HepG2 (cell line): ENCODE measurements around the gene SDC1. TPM values are rescaled to one million over a fixed set of nuclear protein-coding genes. Genes with fewer than 3 reads are reported as not detected.

ENCODE experiments used
- ARNT2 ChIP-seq: sonication (generic); formaldehyde crosslinking; IDR thresholded peaks from 2 replicates; pipeline ENCODE4 v1.8.0; 2022; ENCODE audit warnings: mild to moderate bottlenecking, low read depth, missing genetic modification reagents, moderate library complexity
- BCL3 ChIP-seq: sonication (generic); formaldehyde crosslinking; IDR thresholded peaks from 2 replicates; pipeline ENCODE4 v1.5.1; 2020; ENCODE audit warnings: mild to moderate bottlenecking, missing genetic modification reagents, moderate library complexity
- CEBPG ChIP-seq: IDR thresholded peaks from 2 replicates; pipeline ENCODE4 v1.6.1; 2016
- FIP1L1 ChIP-seq: fragments of 200-400 bp; formaldehyde crosslinking; IDR thresholded peaks from 2 replicates; pipeline ENCODE4 v1.6.1; 2018; ENCODE audit warnings: low read depth, mild to moderate bottlenecking, low read length, moderate library complexity, borderline replicate concordance; ENCODE audit not compliant: insufficient read depth
- FOSL2 ChIP-seq: sonication (generic); formaldehyde crosslinking; IDR thresholded peaks from 2 replicates; pipeline ENCODE4 v1.4.0; 2020; ENCODE audit warnings: missing genetic modification reagents
- KAT2B ChIP-seq: fragments of 150-350 bp; IDR thresholded peaks from 2 replicates; pipeline ENCODE4 v1.6.1; 2014; ENCODE audit warnings: low read depth, low read length, borderline replicate concordance
- NCOA1 ChIP-seq: sonication (generic); formaldehyde crosslinking; IDR thresholded peaks from 2 replicates; pipeline ENCODE4 v1.9.0; 2021; ENCODE audit warnings: missing genetic modification reagents
- RBM22 ChIP-seq: fragments of 200-400 bp; formaldehyde crosslinking; optimal IDR thresholded peaks from 2 replicates; pipeline ENCODE3; 2017; ENCODE audit warnings: mild to moderate bottlenecking, low read length, moderate library complexity
- SAP130 ChIP-seq: IDR thresholded peaks from 2 replicates; pipeline ENCODE4 v1.6.1; 2016; ENCODE audit warnings: low read depth
- SETDB1 ChIP-seq: sonication (generic); formaldehyde crosslinking; IDR thresholded peaks from 2 replicates; pipeline ENCODE4 v1.5.1; 2020; ENCODE audit warnings: missing genetic modification reagents, mild to moderate bottlenecking, borderline replicate concordance
- SNAPC2 ChIP-seq: sonication (generic); formaldehyde crosslinking; IDR thresholded peaks from 2 replicates; pipeline ENCODE4 v1.8.1; 2022; ENCODE audit warnings: mild to moderate bottlenecking, missing genetic modification reagents
- SOX6 ChIP-seq, 2 experiments: fragments of 450-650 bp in 1 of 2; sonication (generic) in 1 of 2; formaldehyde crosslinking in 1 of 2; IDR thresholded peaks; 2 replicates each; pipeline versions ENCODE4 v1.4.0 to v1.6.1; 2017 to 2020; ENCODE audit warnings: antibody characterized with exemption in 1 of 2, mild to moderate bottlenecking in 1 of 2, missing genetic modification reagents in 1 of 2
- SP1 ChIP-seq, 2 experiments: fragments of 450-650 bp in 1 of 2; sonication (generic) in 1 of 2; formaldehyde crosslinking in 1 of 2; IDR thresholded peaks; 2 replicates each; pipeline versions ENCODE4 v1.4.0 to v1.6.1; 2016 to 2020; ENCODE audit warnings: missing genetic modification reagents in 1 of 2
- ZNF496 ChIP-seq: sonication (generic); formaldehyde crosslinking; IDR thresholded peaks from 2 replicates; pipeline ENCODE4 v1.8.1; 2023; ENCODE audit warnings: mild to moderate bottlenecking, moderate library complexity, missing genetic modification reagents; ENCODE audit not compliant: insufficient replicate concordance
- polyA plus RNA-seq, 8 experiments: library from polyadenylated mRNA; depleted of rRNA in 3 of 8; stranded (reverse) in 7 of 8; unstranded in 1 of 8; fragments of >200 nt; fragmentation: Illumina TruSeq in 4 of 8; extraction: Trizol in 4 of 8; gene quantifications; 2 replicates each; pipeline versions ENCODE4 v1.2.1 to v1.2.3, GENCODE V29; 2011 to 2016; ENCODE audit warnings: low read depth in 4 of 8, missing spikeins in 1 of 8, mixed read lengths in 1 of 8; ENCODE audit not compliant: insufficient read depth in 1 of 8
- total RNA-seq, 5 experiments: library from RNA; depleted of rRNA; stranded (reverse); fragments of >200 nt; fragmentation: Illumina TruSeq; extraction: Trizol; gene quantifications; 2 replicates each; pipeline ENCODE4 v1.2.3, GENCODE V29; 2016; ENCODE audit warnings: low read depth in 1 of 5
- TF ChIP-seq, protein P1 (sequence below): sonication (generic); formaldehyde crosslinking; IDR thresholded peaks from 2 replicates; pipeline ENCODE4 v1.5.1; 2020; ENCODE audit warnings: missing genetic modification reagents, mild to moderate bottlenecking, borderline replicate concordance
- TF ChIP-seq, protein P2 (sequence below): sonication (generic); formaldehyde crosslinking; IDR thresholded peaks from 2 replicates; pipeline ENCODE4 v1.5.1; 2020; ENCODE audit warnings: missing genetic modification reagents, mild to moderate bottlenecking, borderline replicate concordance
- TF ChIP-seq, protein P3 (sequence below): sonication (generic); formaldehyde crosslinking; IDR thresholded peaks from 2 replicates; pipeline ENCODE4 v1.5.1; 2020; ENCODE audit warnings: mild to moderate bottlenecking, moderate library complexity, missing genetic modification reagents
- TF ChIP-seq, protein P4 (sequence below): sonication (generic); formaldehyde crosslinking; IDR thresholded peaks from 2 replicates; pipeline ENCODE4 v1.4.0; 2020; ENCODE audit warnings: missing genetic modification reagents

Gene SDC1
- total and polyA plus RNA-seq, 2 of the 13 experiments (the other 11 are each of a cell fraction or from before 2014, with no cell fraction given) = 108 to 119 TPM

GRCh38 chr2:20186078-20186854 is 38.7 kb downstream of the SDC1 start (continued):
- TF ChIP-seq CEBPG (CRISPR knock-in tag) = peak; percentile 25; the same call in 1 of the 2 replicates
- peak; percentile 82 for TF ChIP-seq FOSL2
- no peak for TF ChIP-seq ZNF496 (CRISPR knock-in tag)
- peak; percentile 95 for TF ChIP-seq SAP130 (CRISPR knock-in tag)
- TF ChIP-seq, protein P1, sequence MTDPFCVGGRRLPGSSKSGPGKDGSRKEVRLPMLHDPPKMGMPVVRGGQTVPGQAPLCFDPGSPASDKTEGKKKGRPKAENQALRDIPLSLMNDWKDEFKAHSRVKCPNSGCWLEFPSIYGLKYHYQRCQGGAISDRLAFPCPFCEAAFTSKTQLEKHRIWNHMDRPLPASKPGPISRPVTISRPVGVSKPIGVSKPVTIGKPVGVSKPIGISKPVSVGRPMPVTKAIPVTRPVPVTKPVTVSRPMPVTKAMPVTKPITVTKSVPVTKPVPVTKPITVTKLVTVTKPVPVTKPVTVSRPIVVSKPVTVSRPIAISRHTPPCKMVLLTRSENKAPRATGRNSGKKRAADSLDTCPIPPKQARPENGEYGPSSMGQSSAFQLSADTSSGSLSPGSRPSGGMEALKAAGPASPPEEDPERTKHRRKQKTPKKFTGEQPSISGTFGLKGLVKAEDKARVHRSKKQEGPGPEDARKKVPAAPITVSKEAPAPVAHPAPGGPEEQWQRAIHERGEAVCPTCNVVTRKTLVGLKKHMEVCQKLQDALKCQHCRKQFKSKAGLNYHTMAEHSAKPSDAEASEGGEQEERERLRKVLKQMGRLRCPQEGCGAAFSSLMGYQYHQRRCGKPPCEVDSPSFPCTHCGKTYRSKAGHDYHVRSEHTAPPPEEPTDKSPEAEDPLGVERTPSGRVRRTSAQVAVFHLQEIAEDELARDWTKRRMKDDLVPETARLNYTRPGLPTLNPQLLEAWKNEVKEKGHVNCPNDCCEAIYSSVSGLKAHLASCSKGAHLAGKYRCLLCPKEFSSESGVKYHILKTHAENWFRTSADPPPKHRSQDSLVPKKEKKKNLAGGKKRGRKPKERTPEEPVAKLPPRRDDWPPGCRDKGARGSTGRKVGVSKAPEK (CRISPR knock-in tag) = no peak
- TF ChIP-seq, protein P2, sequence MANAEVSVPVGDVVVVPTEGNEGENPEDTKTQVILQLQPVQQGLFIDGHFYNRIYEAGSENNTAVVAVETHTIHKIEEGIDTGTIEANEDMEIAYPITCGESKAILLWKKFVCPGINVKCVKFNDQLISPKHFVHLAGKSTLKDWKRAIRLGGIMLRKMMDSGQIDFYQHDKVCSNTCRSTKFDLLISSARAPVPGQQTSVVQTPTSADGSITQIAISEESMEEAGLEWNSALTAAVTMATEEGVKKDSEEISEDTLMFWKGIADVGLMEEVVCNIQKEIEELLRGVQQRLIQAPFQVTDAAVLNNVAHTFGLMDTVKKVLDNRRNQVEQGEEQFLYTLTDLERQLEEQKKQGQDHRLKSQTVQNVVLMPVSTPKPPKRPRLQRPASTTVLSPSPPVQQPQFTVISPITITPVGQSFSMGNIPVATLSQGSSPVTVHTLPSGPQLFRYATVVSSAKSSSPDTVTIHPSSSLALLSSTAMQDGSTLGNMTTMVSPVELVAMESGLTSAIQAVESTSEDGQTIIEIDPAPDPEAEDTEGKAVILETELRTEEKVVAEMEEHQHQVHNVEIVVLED (CRISPR knock-in tag) = no peak
- peak; percentile 13; the same call in 1 of the 2 replicates for TF ChIP-seq ARNT2 (CRISPR knock-in tag)
- TF ChIP-seq FIP1L1 = no peak
- no peak for TF ChIP-seq SNAPC2 (CRISPR knock-in tag)
- TF ChIP-seq SETDB1 (CRISPR knock-in tag) = no peak
- TF ChIP-seq NCOA1 (CRISPR knock-in tag) = no peak
- TF ChIP-seq SOX6 (IDR thresholded peaks at IDR 0.05) = no peak
- no peak; the same call in 1 of the 2 replicates for TF ChIP-seq SOX6 (CRISPR knock-in tag; IDR thresholded peaks at IDR 0.05)
- TF ChIP-seq KAT2B = no peak
- TF ChIP-seq BCL3 (CRISPR knock-in tag) = 0 out of 2 replicates have a peak, but pooled peaks have one; percentile 46
- TF ChIP-seq, protein P3, sequence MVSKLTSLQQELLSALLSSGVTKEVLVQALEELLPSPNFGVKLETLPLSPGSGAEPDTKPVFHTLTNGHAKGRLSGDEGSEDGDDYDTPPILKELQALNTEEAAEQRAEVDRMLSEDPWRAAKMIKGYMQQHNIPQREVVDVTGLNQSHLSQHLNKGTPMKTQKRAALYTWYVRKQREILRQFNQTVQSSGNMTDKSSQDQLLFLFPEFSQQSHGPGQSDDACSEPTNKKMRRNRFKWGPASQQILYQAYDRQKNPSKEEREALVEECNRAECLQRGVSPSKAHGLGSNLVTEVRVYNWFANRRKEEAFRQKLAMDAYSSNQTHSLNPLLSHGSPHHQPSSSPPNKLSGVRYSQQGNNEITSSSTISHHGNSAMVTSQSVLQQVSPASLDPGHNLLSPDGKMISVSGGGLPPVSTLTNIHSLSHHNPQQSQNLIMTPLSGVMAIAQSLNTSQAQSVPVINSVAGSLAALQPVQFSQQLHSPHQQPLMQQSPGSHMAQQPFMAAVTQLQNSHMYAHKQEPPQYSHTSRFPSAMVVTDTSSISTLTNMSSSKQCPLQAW = peak; percentile 69; the same call in 1 of the 2 replicates
- TF ChIP-seq SP1 (IDR thresholded peaks at IDR 0.05) = no peak
- TF ChIP-seq SP1 (CRISPR knock-in tag; IDR thresholded peaks at IDR 0.05) = no peak
- TF ChIP-seq RBM22 = no peak
- TF ChIP-seq, protein P4, sequence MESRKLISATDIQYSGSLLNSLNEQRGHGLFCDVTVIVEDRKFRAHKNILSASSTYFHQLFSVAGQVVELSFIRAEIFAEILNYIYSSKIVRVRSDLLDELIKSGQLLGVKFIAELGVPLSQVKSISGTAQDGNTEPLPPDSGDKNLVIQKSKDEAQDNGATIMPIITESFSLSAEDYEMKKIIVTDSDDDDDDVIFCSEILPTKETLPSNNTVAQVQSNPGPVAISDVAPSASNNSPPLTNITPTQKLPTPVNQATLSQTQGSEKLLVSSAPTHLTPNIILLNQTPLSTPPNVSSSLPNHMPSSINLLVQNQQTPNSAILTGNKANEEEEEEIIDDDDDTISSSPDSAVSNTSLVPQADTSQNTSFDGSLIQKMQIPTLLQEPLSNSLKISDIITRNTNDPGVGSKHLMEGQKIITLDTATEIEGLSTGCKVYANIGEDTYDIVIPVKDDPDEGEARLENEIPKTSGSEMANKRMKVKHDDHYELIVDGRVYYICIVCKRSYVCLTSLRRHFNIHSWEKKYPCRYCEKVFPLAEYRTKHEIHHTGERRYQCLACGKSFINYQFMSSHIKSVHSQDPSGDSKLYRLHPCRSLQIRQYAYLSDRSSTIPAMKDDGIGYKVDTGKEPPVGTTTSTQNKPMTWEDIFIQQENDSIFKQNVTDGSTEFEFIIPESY (CRISPR knock-in tag) = peak; percentile 18; the same call in 1 of the 2 replicates
